ENCODE results near the gene IL10RA. TPM values are rescaled to one million over a fixed set of nuclear protein-coding genes. Genes with fewer than 3 reads are reported as not detected.
A peak's percentile ranks its signal among the peaks of the same experiment; 100 is the strongest.
"Not testable (repeated sequence)": the region's sequence is repeated elsewhere in the genome, so short reads cannot be mapped to it uniquely, and the experiment has no call there.

IL10RA gene
- total and polyA plus RNA-seq, 8 donors: 0.60 to 15.5 (median 2.7) TPM

- FAIRE-seq: no peak
- Histone ChIP-seq H3K36me3 (no peaks in the 10 kb centered on the region), H3K4me3 (no peak overlapping the region), H3K27me3 (no peaks in the 10 kb centered on the region), H3K9me3 (no peaks in the 10 kb centered on the region), H3K4me1 (no peaks in the 10 kb centered on the region), H3K27ac (no peak overlapping the region)
- 87 to 95% methylated on average over 7 of the region's 7 CpGs for WGBS, 2 donors
- no peak for DNase-seq
- intact Hi-C loops (cut with DNase I): no loop called here
- TF ChIP-seq, protein P1, sequence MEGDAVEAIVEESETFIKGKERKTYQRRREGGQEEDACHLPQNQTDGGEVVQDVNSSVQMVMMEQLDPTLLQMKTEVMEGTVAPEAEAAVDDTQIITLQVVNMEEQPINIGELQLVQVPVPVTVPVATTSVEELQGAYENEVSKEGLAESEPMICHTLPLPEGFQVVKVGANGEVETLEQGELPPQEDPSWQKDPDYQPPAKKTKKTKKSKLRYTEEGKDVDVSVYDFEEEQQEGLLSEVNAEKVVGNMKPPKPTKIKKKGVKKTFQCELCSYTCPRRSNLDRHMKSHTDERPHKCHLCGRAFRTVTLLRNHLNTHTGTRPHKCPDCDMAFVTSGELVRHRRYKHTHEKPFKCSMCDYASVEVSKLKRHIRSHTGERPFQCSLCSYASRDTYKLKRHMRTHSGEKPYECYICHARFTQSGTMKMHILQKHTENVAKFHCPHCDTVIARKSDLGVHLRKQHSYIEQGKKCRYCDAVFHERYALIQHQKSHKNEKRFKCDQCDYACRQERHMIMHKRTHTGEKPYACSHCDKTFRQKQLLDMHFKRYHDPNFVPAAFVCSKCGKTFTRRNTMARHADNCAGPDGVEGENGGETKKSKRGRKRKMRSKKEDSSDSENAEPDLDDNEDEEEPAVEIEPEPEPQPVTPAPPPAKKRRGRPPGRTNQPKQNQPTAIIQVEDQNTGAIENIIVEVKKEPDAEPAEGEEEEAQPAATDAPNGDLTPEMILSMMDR (IDR thresholded peaks at IDR 0.05): no peak
- no peak for ATAC-seq
Measured at GRCh38 chr11:118004543-118005223, 18.5 kb downstream of the IL10RA start.

GRCh38 chr11:118005224-118006152 is 19.3 kb downstream of the IL10RA start:
- Histone ChIP-seq H3K4me3 (no peak overlapping the region), H3K27me3 (no peaks in the 10 kb centered on the region), H3K36me3 (no peaks in the 10 kb centered on the region), H3K27ac (no peak overlapping the region), H3K4me1 (no peaks in the 10 kb centered on the region), H3K9me3 (no peaks in the 10 kb centered on the region)
- WGBS, 2 donors: 73 to 81% methylated on average over 12 of the region's 12 CpGs
- intact Hi-C loops (cut with DNase I): no loop called here
- TF ChIP-seq, protein P1 (IDR thresholded peaks at IDR 0.05): no peak
- no peak for FAIRE-seq
- DNase-seq: no peak
- no peak for ATAC-seq

- Histone ChIP-seq H3K36me3 (no peaks in the 10 kb centered on the region), H3K9me3 (no peaks in the 10 kb centered on the region), H3K27me3 (no peaks in the 10 kb centered on the region), H3K4me3 (no peak overlapping the region), H3K27ac (peak overlapping the region in 1 of 4 donors; percentile 1), H3K4me1 (no peaks in the 10 kb centered on the region)
- WGBS, 2 donors: 94% methylated on average over 4 of the region's 4 CpGs
- intact Hi-C loops (cut with DNase I): no loop called here
- ATAC-seq (peak in 2 of 4 donors; percentile 5 to 9), DNase-seq (no peak), FAIRE-seq (no peak)
- TF ChIP-seq, protein P1 (IDR thresholded peaks at IDR 0.05): no peak
Measured at GRCh38 chr11:118006153-118006534, 19.9 kb downstream of the IL10RA start.

DNA sequence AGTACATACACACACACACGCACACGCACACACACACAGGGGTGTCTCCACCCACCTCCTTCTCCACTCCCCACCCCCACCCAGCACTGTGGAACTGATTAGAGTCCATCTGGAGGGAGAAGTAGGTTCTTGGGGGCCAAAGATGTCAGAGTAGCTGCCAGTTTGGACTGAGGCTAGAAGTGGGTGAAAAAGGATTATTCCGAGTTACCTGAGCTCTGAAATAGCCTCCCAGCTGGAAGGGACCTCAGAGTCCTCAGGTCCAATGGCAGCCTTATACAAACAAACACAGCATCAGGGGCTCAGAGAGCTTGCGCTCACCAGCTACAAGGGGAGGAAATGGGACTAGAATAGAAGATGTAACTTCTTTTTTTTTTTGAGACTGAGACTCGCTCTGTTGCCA is 20.8 kb downstream of the IL10RA start:
- FAIRE-seq: no peak
- TF ChIP-seq, protein P1 (IDR thresholded peaks at IDR 0.05): no peak
- no peaks in the 10 kb centered on the region for H3K27me3 ChIP-seq
- peak overlapping the region in 1 of 4 donors; percentile 1 for H3K27ac ChIP-seq
- WGBS, 2 donors: 82 to 88% methylated on average over 5 of the region's 5 CpGs
- intact Hi-C loops (cut with DNase I): no loop called here
- no peak overlapping the region for H3K4me3 ChIP-seq
- no peaks in the 10 kb centered on the region for H3K36me3 ChIP-seq
- H3K9me3 ChIP-seq: no peaks in the 10 kb centered on the region
- ATAC-seq: no peak
- DNase-seq: no peak
- H3K4me1 ChIP-seq: no peaks in the 10 kb centered on the region

DNA sequence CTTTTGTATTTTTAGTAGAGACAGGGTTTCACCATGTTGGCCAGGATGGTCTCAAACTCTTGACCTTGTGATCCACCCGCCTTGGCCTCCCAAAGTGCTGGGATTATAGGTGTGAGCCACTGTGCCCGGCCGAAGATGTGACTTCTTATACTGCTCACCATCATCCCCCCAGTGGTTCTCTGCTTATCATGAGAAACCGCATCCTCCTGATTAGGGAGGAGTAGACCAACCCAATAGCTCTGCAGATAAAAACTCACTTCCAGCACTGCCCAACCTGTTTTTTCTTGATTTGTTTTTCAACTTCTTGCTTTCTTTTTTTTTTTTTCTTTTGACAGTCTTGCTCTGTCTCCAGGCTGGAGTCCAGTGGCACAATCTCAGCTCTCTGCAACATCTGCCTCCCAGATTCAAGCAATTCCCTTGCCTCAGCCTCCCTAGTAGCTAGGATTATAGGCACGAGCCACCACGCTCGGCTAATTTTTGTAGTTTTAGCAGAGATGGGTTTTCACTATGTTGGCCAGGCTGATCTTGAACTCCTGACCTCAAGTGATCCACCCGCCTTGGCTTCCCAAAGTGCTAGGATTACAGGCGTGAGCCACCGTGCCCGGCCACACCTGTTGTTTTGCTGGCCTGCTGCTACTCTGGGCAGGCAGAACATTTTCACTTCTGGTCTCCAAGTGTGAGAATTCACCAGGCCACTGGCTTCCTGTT is 21.5 kb downstream of the IL10RA start:
- H3K36me3 ChIP-seq; H3K4me1 ChIP-seq; DNase-seq; H3K9me3 ChIP-seq; intact Hi-C loops (cut with DNase I); H3K27me3 ChIP-seq; FAIRE-seq; H3K4me3 ChIP-seq: not testable (repeated sequence)
- peak in 1 of 4 donors; percentile 29 for ATAC-seq
- H3K27ac ChIP-seq: peak overlapping the region in 2 of 4 donors; percentile 1 to 22
- WGBS, 2 donors: 81 to 83% methylated on average over 11 of the region's 11 CpGs

Data from pancreas (tissue), 10 donors.